Measurements from ENCODE around the gene CAPSL.

Gene CAPSL

DNA sequence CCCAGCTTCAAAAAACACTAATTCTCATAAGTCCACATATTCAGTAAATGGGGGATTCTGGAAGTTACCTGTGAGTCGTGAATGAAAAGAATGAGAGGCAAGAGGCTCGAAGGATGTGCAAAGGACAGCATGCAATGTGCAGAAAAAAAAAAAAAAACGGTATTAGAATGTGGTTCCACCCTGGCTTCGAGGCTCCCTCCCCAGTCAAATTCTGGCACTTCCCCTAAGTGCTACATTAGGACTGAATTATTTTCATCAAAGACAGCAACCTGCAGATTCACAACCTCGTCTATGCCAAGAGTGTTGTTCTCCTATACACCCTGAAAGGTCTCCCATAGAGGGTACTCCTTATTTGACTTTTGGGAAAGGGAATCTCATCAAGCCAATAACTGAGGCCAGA lies 16.5 kb downstream of the CAPSL start:
- H3K36me3 ChIP-seq (ENCODE audit: control insufficient read depth, insufficient read depth, low read length): no peaks in the 10 kb centered on the region
- DNase-seq: no peak
- H3K27ac ChIP-seq (ENCODE audit: low read depth, low read length): no peak overlapping the region
- peaks cover 5% of the 10 kb centered on the region for H3K27me3 ChIP-seq (ENCODE audit: insufficient read depth, low read length, poor library complexity)
- no peak overlapping the region for H3K18ac ChIP-seq (ENCODE audit: low read length)
- H3K4me3 ChIP-seq (ENCODE audit: low read length): no peak overlapping the region
- H2BK5ac ChIP-seq (ENCODE audit: low read length): no peak overlapping the region
- no peak overlapping the region for H2BK120ac ChIP-seq (ENCODE audit: low read depth, low read length)
- no peak overlapping the region for H3K23ac ChIP-seq (ENCODE audit: low read length)
- H2AK5ac ChIP-seq (ENCODE audit: low read length): no peak overlapping the region
- H4K5ac ChIP-seq (ENCODE audit: low read length): no peak overlapping the region
- H3K4me2 ChIP-seq (ENCODE audit: low read length): no peak overlapping the region
- no peaks in the 10 kb centered on the region for H3K79me1 ChIP-seq (ENCODE audit: low read length)
- no peak overlapping the region for H3K4ac ChIP-seq (ENCODE audit: low read depth, low read length)
- H3K9ac ChIP-seq (ENCODE audit: low read length): no peak overlapping the region
- H4K8ac ChIP-seq (ENCODE audit: low read depth, low read length): no peak overlapping the region
- WGBS (ENCODE audit: extremely low coverage, insufficient coverage, low lambda C conversion rate): no CpG with 5 or more reads among the region's 5 CpGs
- H3K4me1 ChIP-seq (ENCODE audit: control insufficient read depth, low read depth, low read length): no peaks in the 10 kb centered on the region
- H2BK15ac ChIP-seq (replicated peaks; ENCODE audit: low read depth): no peak overlapping the region
- H3K56ac ChIP-seq (ENCODE audit: low read length): no peak overlapping the region
- H3K79me2 ChIP-seq (ENCODE audit: control insufficient read depth, insufficient read depth, low read length): no peaks in the 10 kb centered on the region

DNA sequence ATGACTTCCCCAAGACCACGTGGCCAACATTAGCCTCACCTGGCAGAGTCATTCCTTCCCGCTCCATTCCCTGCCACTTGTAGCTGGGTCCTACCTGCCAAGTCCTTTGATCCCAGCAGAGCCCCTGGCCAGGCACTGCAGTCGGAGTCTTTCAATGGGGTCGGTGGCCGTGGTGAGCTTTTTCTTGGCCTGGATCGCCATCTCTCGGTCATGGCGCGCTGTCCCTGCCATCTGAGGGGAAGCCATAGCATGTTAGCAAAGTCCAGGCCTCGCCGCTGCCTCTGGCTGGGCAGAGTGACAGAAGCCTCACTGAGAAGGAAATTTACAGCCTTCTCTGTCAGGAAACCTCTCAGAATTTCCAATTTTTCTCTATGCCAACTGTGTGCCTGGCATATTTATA lies 17.5 kb downstream of the CAPSL start:
- Histone ChIP-seq H4K5ac (ENCODE audit: low read length) (no peak overlapping the region), H3K4me2 (ENCODE audit: low read length) (no peak overlapping the region), H3K9ac (ENCODE audit: low read length) (no peak overlapping the region), H2BK5ac (ENCODE audit: low read length) (no peak overlapping the region), H3K4ac (ENCODE audit: low read depth, low read length) (no peak overlapping the region), H3K4me1 (ENCODE audit: control insufficient read depth, low read depth, low read length) (no peaks in the 10 kb centered on the region), H3K79me2 (ENCODE audit: control insufficient read depth, insufficient read depth, low read length) (no peaks in the 10 kb centered on the region), H3K27ac (ENCODE audit: low read depth, low read length) (no peak overlapping the region), H2BK120ac (ENCODE audit: low read depth, low read length) (no peak overlapping the region), H2BK15ac (replicated peaks; ENCODE audit: low read depth) (no peak overlapping the region), H3K23ac (ENCODE audit: low read length) (no peak overlapping the region), H3K18ac (ENCODE audit: low read length) (no peak overlapping the region), H3K79me1 (ENCODE audit: low read length) (no peaks in the 10 kb centered on the region), H2AK5ac (ENCODE audit: low read length) (no peak overlapping the region), H3K56ac (ENCODE audit: low read length) (no peak overlapping the region), H4K8ac (ENCODE audit: low read depth, low read length) (no peak overlapping the region), H3K36me3 (ENCODE audit: control insufficient read depth, insufficient read depth, low read length) (no peaks in the 10 kb centered on the region), H3K27me3 (ENCODE audit: insufficient read depth, low read length, poor library complexity) (peaks cover 5% of the 10 kb centered on the region), H3K4me3 (ENCODE audit: low read length) (no peak overlapping the region)
- DNase-seq: peak; percentile 32
- WGBS (ENCODE audit: extremely low coverage, insufficient coverage, low lambda C conversion rate): no CpG with 5 or more reads among the region's 11 CpGs

DNA sequence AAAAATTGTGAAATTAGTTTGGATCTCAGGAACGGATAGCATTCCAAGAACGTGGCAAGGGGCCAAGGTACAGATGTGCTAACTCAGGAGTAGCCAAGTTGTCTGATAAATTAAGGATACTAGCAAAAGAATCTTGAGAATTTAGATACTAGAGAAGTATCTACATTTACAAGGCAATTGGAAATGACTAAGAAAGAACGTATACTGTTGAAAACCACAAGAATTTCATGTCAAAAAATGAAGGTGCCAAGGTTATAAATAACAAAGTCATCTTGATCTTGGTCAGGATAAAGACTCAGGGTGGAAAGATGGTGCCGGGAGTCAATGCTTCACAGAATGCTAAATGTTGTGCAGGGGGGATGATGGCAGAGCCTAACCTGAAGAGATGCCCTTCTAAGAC lies 19.2 kb downstream of the CAPSL start:
- no peak overlapping the region for H3K4me3 ChIP-seq (ENCODE audit: low read length)
- H2BK15ac ChIP-seq (replicated peaks; ENCODE audit: low read depth): no peak overlapping the region
- no peak overlapping the region for H3K27ac ChIP-seq (ENCODE audit: low read depth, low read length)
- no peaks in the 10 kb centered on the region for H3K79me2 ChIP-seq (ENCODE audit: control insufficient read depth, insufficient read depth, low read length)
- H3K4ac ChIP-seq (ENCODE audit: low read depth, low read length): no peak overlapping the region
- no peak overlapping the region for H2AK5ac ChIP-seq (ENCODE audit: low read length)
- no peak overlapping the region for H3K9ac ChIP-seq (ENCODE audit: low read length)
- no peaks in the 10 kb centered on the region for H3K79me1 ChIP-seq (ENCODE audit: low read length)
- no peak overlapping the region for H4K8ac ChIP-seq (ENCODE audit: low read depth, low read length)
- no peak overlapping the region for H3K23ac ChIP-seq (ENCODE audit: low read length)
- no peak overlapping the region for H3K4me2 ChIP-seq (ENCODE audit: low read length)
- H3K56ac ChIP-seq (ENCODE audit: low read length): no peak overlapping the region
- DNase-seq: no peak
- no peak overlapping the region for H2BK120ac ChIP-seq (ENCODE audit: low read depth, low read length)
- H3K36me3 ChIP-seq (ENCODE audit: control insufficient read depth, insufficient read depth, low read length): no peaks in the 10 kb centered on the region
- no peaks in the 10 kb centered on the region for H3K4me1 ChIP-seq (ENCODE audit: control insufficient read depth, low read depth, low read length)
- no peak overlapping the region for H3K18ac ChIP-seq (ENCODE audit: low read length)
- WGBS (ENCODE audit: extremely low coverage, insufficient coverage, low lambda C conversion rate): no CpG with 5 or more reads among the region's 4 CpGs
- peaks cover 1% of the 10 kb centered on the region for H3K27me3 ChIP-seq (ENCODE audit: insufficient read depth, low read length, poor library complexity)
- no peak overlapping the region for H4K5ac ChIP-seq (ENCODE audit: low read length)
- no peak overlapping the region for H2BK5ac ChIP-seq (ENCODE audit: low read length)

DNA sequence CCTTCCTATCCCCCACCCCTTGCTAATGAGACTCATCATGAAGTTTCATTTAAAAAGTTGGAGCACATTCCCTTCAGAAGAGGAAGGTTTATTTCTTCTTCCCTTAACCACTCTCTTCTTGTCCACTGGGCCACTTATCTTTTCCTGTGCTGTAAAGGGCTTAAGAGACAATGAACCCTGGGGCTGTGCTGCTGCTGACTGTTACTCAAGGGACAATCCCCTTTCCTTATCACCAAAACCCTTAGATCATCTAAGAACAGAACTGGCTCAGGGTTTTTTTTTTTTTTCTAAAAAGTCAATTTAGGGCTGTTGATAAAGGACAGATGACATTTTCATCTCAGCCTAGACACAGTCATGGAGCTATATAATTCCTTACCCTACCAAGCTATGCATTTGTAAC lies 29.6 kb downstream of the CAPSL start:
- Histone ChIP-seq H3K23ac (ENCODE audit: low read length) (no peak overlapping the region), H3K27ac (ENCODE audit: low read depth, low read length) (peak overlapping the region; percentile 70), H3K79me2 (ENCODE audit: control insufficient read depth, insufficient read depth, low read length) (no peaks in the 10 kb centered on the region), H2BK5ac (ENCODE audit: low read length) (peak overlapping the region; percentile 54), H2BK15ac (replicated peaks; ENCODE audit: low read depth) (no peak overlapping the region), H2BK120ac (ENCODE audit: low read depth, low read length) (no peak overlapping the region), H2AK5ac (ENCODE audit: low read length) (no peak overlapping the region), H3K4ac (ENCODE audit: low read depth, low read length) (no peak overlapping the region), H3K4me1 (ENCODE audit: control insufficient read depth, low read depth, low read length) (peaks cover 2% of the 10 kb centered on the region), H3K4me3 (ENCODE audit: low read length) (no peak overlapping the region), H3K79me1 (ENCODE audit: low read length) (no peaks in the 10 kb centered on the region), H4K8ac (ENCODE audit: low read depth, low read length) (no peak overlapping the region), H3K18ac (ENCODE audit: low read length) (peak overlapping the region; percentile 70), H3K27me3 (ENCODE audit: insufficient read depth, low read length, poor library complexity) (no peaks in the 10 kb centered on the region), H3K9ac (ENCODE audit: low read length) (no peak overlapping the region), H3K36me3 (ENCODE audit: control insufficient read depth, insufficient read depth, low read length) (no peaks in the 10 kb centered on the region), H3K56ac (ENCODE audit: low read length) (no peak overlapping the region), H4K5ac (ENCODE audit: low read length) (no peak overlapping the region), H3K4me2 (ENCODE audit: low read length) (peak overlapping the region; percentile 37)
- peak; percentile 89 for DNase-seq

DNA sequence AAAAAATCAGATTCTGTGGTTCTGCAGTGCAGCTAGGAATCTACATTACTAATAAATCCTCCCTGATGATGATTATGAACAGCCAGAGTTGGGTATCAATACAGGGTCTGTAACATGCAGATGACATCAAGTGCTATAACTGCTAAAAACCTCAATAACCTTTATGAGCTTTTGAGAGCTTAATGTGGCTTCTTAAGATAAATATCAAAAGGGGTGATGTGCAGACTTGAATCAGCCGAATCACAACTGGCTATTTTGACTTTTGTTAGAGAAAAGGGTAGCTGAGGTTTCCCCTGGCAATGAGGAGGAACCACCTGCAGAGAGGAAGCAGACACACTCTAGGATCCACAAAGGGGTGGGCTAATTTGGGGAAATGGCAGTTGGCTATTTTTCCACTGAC lies 30.2 kb downstream of the CAPSL start:
- no peak for DNase-seq
- H3K79me2 ChIP-seq (ENCODE audit: control insufficient read depth, insufficient read depth, low read length): no peaks in the 10 kb centered on the region
- H3K36me3 ChIP-seq (ENCODE audit: control insufficient read depth, insufficient read depth, low read length): no peaks in the 10 kb centered on the region
- WGBS (ENCODE audit: extremely low coverage, insufficient coverage, low lambda C conversion rate): no CpG with 5 or more reads among the region's 1 CpG
- H3K9ac ChIP-seq (ENCODE audit: low read length): no peak overlapping the region
- H3K4me2 ChIP-seq (ENCODE audit: low read length): no peak overlapping the region
- H3K56ac ChIP-seq (ENCODE audit: low read length): no peak overlapping the region
- H4K5ac ChIP-seq (ENCODE audit: low read length): no peak overlapping the region
- peak overlapping the region; percentile 70 for H3K27ac ChIP-seq (ENCODE audit: low read depth, low read length)
- no peak overlapping the region for H2BK120ac ChIP-seq (ENCODE audit: low read depth, low read length)
- H3K4ac ChIP-seq (ENCODE audit: low read depth, low read length): no peak overlapping the region
- H3K79me1 ChIP-seq (ENCODE audit: low read length): no peaks in the 10 kb centered on the region
- peak overlapping the region; percentile 36 for H2BK15ac ChIP-seq (replicated peaks; ENCODE audit: low read depth)
- H2BK5ac ChIP-seq (ENCODE audit: low read length): peak overlapping the region; percentile 54
- H3K23ac ChIP-seq (ENCODE audit: low read length): no peak overlapping the region
- no peak overlapping the region for H4K8ac ChIP-seq (ENCODE audit: low read depth, low read length)
- H3K4me1 ChIP-seq (ENCODE audit: control insufficient read depth, low read depth, low read length): peaks cover 2% of the 10 kb centered on the region
- no peak overlapping the region for H3K4me3 ChIP-seq (ENCODE audit: low read length)
- no peak overlapping the region for H2AK5ac ChIP-seq (ENCODE audit: low read length)
- H3K27me3 ChIP-seq (ENCODE audit: insufficient read depth, low read length, poor library complexity): no peaks in the 10 kb centered on the region
- H3K18ac ChIP-seq (ENCODE audit: low read length): peak overlapping the region; percentile 70

DNA sequence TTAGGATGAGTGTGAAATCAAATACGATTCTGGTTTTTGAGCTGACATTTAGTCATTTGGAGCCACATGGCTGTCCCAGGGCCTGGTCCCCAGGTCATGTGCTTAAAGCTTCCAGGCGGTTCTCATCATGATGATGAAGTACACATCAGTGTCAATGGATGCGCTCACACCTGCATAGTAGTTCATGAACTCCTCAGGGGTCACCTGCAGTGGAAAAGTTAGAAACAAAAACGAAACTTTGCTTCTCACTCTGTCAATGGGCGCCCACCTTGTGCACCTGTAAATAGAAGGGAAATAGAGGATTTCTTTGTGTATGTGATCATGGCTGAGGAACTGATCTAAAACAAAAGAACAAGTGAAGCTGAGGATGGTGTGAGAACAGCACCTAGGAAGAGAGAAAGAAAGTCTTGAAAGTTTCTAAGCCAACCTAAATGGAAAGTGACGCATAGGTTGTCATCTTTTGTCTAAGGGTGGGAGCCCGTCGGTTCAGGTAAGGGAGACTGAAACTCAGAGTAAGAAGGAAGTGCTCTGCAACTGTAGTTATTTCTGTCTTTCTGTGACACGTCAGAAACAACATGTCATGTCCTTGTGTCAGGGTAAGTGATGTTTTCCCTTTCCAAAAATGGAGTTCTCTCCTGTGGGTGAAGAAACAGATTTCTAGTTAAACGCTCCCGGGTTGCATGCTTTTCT lies 33.8 kb downstream of the CAPSL start:
- Histone ChIP-seq H3K4me2 (ENCODE audit: low read length) (no peak overlapping the region), H3K27ac (ENCODE audit: low read depth, low read length) (no peak overlapping the region), H3K4me3 (ENCODE audit: low read length) (no peak overlapping the region), H2BK5ac (ENCODE audit: low read length) (no peak overlapping the region), H3K36me3 (ENCODE audit: control insufficient read depth, insufficient read depth, low read length) (no peaks in the 10 kb centered on the region), H3K4ac (ENCODE audit: low read depth, low read length) (no peak overlapping the region), H3K23ac (ENCODE audit: low read length) (no peak overlapping the region), H2BK15ac (replicated peaks; ENCODE audit: low read depth) (no peak overlapping the region), H3K18ac (ENCODE audit: low read length) (no peak overlapping the region), H3K79me1 (ENCODE audit: low read length) (no peaks in the 10 kb centered on the region), H2BK120ac (ENCODE audit: low read depth, low read length) (no peak overlapping the region), H4K5ac (ENCODE audit: low read length) (no peak overlapping the region), H3K9ac (ENCODE audit: low read length) (no peak overlapping the region), H3K56ac (ENCODE audit: low read length) (no peak overlapping the region), H2AK5ac (ENCODE audit: low read length) (no peak overlapping the region), H3K27me3 (ENCODE audit: insufficient read depth, low read length, poor library complexity) (no peaks in the 10 kb centered on the region), H4K8ac (ENCODE audit: low read depth, low read length) (no peak overlapping the region), H3K4me1 (ENCODE audit: control insufficient read depth, low read depth, low read length) (peaks cover 2% of the 10 kb centered on the region), H3K79me2 (ENCODE audit: control insufficient read depth, insufficient read depth, low read length) (no peaks in the 10 kb centered on the region)
- no CpG with 5 or more reads among the region's 11 CpGs for WGBS (ENCODE audit: extremely low coverage, insufficient coverage, low lambda C conversion rate)
- no peak for DNase-seq
